Kidney epithelial cell (primary cell): ENCODE results near the gene CLIC4. TPM values are rescaled to one million over a fixed set of nuclear protein-coding genes. Genes with fewer than 3 reads are reported as not detected.

Source experiments
- DNase-seq: peaks from one replicate; pipeline ENCODE4 v3.0.0-alpha.2; 2010; ENCODE audit warnings: low read depth
- H3K27me3 ChIP-seq: 2 replicates; pipeline ENCODE4 v1.6.0; 2011; ENCODE audit warnings: low read length; ENCODE audit not compliant: control insufficient read depth, insufficient read depth
- H3K36me3 ChIP-seq: 2 replicates; pipeline ENCODE4 v1.5.1; 2011; ENCODE audit warnings: low read length; ENCODE audit not compliant: control insufficient read depth, insufficient read depth
- H3K4me3 ChIP-seq: 2 replicates; pipeline ENCODE4 v1.5.1; 2011; ENCODE audit warnings: low read depth, mild to moderate bottlenecking, control low read depth, low read length
- CTCF ChIP-seq: IDR thresholded peaks from 2 replicates; pipeline ENCODE4 v1.5.1; 2011; ENCODE audit warnings: mild to moderate bottlenecking, moderate library complexity, low read length, control low read depth, inconsistent platforms; ENCODE audit not compliant: insufficient read depth, poor library complexity, severe bottlenecking
- total RNA-seq: library from RNA; depleted of rRNA; stranded (reverse); fragments of >200 nt; gene quantifications from 2 replicates; pipeline ENCODE4 v1.2.3, GENCODE V29; 2015

Gene CLIC4
- total RNA-seq, 1 donor from 2014 or later: 224 TPM

DNA sequence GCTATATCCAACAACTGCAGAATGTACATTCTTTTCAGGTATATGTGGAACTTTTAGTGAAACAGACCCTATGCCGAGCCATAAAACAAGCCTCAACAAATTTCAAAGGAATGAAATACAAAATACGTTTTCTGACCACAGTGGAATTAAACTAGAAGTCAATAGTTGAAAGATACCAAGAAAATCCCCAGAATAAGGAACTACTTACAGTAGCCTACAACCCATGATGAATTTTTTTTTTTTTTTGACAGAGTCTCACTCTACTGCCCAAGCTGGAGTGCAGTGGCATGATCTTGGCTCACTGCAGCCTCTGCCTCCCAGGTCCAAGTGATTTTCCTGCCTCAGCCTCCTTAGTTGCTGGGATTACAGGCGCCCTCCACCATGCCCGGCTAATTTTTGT, 101.4 kb downstream of the CLIC4 start:
- no peak overlapping the region for H3K4me3 ChIP-seq
- peaks cover 7% of the 10 kb centered on the region for H3K27me3 ChIP-seq
- DNase-seq: no peak
- no peaks in the 10 kb centered on the region for H3K36me3 ChIP-seq
- no peak for TF ChIP-seq CTCF

DNA sequence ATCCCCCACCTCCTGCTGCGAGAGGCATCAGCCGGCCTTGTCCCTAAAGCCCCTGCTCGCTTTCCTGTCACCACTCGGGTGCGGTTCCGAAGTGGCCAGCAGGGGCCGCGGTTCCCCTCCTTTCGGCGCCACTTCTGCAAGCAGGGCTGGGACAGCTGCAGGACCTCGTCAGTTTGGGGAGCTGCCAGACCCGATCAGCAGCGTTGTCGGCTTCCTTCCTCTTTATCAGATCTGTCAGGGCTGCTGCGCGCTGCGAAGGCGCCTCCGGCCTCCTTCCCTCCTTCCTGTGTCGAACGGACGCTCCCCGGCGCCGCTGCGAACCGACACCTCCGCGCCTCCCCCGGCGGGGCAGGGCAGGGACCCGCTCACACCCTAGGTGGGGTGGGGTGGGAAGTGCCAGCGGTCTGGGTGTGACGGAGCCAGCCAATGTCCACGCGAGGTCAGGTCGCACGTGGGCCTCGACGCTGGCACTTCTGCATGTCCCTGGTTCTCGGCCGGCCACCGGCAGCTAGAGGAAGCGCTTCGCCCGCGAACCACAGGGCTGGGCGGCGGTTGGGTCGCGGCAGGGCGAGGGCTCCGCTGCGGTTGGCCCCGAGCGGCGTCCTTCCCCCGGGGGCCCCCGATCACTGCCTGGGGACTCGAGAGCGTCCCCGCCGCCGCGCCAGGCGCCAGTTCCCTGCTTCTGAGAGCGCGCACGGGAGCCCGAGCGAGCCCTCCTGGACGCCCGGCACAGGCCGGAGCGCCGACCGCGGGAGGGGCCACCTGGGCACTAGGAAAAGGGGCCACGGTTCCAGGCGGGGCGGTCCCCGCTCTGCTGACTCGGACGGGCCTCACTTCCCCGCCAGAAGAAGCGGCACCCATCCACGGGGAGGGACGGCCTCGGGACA, 103.0 kb downstream of the CLIC4 start:
- Histone ChIP-seq H3K27me3 (peaks cover 7% of the 10 kb centered on the region), H3K36me3 (no peaks in the 10 kb centered on the region), H3K4me3 (peak overlapping the region; percentile 49)
- peak; percentile 98 for TF ChIP-seq CTCF
- DNase-seq: peak; percentile 42

DNA sequence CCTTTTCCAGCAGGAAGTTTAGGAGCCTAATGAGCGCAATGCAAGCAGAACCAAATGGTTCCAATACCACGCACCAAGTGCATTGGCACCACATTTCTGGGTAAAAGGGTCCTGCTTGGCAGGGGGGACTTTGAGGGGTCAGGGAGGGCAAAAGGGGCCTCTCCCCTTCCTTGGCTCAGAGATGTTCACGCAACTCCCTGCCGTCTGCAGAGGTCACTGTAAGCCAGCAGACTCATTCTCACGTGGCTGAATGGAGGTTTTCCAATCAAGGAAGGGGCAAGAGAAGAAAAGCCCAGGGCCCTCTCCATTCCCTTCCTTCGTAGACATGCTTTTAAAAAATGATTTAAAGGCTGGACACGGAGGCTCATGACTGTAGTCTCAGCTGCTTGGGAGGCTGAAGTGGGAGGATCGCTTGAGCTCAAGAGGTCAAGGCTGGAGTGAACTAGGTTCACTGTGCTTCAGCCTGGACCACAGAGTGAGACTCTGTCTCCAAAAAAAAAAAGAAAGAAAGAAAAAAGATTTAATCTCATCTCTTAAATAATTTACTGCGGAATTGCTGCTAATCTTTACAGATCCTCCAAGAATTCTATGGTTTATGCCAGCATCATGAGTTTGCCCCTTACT, 104.5 kb downstream of the CLIC4 start:
- H3K4me3 ChIP-seq: no peak overlapping the region
- TF ChIP-seq CTCF: peak; percentile 32
- no peak for DNase-seq
- H3K27me3 ChIP-seq: peaks cover 7% of the 10 kb centered on the region
- no peaks in the 10 kb centered on the region for H3K36me3 ChIP-seq

GRCh38 chr1:24850328-24850920, 105.2 kb downstream of the CLIC4 start:
- peaks cover 7% of the 10 kb centered on the region for H3K27me3 ChIP-seq
- H3K4me3 ChIP-seq: no peak overlapping the region
- no peak for TF ChIP-seq CTCF
- no peak for DNase-seq
- no peaks in the 10 kb centered on the region for H3K36me3 ChIP-seq

GRCh38 chr1:24853649-24854048, 108.4 kb downstream of the CLIC4 start:
- Histone ChIP-seq H3K4me3 (no peak overlapping the region), H3K27me3 (peaks cover under 1% of the 10 kb centered on the region), H3K36me3 (no peaks in the 10 kb centered on the region)
- TF ChIP-seq CTCF: no peak
- no peak for DNase-seq
